Measurements from ENCODE around the gene FRMD1. TPM values are rescaled to one million over a fixed set of nuclear protein-coding genes. Genes with fewer than 3 reads are reported as not detected.

FRMD1 gene
- total and polyA plus RNA-seq, 2 of the 8 experiments (the other 6 are each of a cell fraction or from before 2014, with no cell fraction given): 0.36 TPM; not detected in 1

DNA sequence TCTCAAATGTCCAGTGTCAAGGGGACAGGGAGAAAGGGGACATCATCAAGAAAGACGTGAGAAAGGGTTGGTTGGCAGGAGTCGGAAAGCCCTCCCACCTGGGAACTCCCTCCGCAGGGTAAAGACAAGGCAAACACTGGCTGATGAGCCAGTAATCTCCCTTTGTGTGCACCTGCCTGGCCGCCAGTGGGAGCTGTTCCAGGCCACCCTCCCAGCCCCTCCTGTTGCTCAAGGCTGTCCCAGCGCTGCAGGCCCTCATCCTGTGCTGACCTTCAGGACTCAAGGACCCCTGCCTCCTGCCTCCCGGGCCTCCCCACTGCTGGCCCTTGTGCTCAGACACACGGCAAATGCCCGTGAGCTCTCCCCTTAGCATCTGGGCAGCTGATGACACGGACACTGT is 7.4 kb downstream of the FRMD1 start:
- Histone ChIP-seq H3K79me1 (ENCODE audit: low read depth, low read length) (no peaks in the 10 kb centered on the region), H2AK5ac (ENCODE audit: low read depth, low read length) (no peak overlapping the region), H3K23ac (ENCODE audit: insufficient read length) (no peak overlapping the region), H4K20me1 (replicated peaks in 1 of 2; ENCODE audit: control insufficient read depth in 1 of 2, insufficient read depth in 2 of 2, low read length in 2 of 2) (peaks cover 0 to 6% of the 10 kb centered on the region in 2 experiments), H3K14ac (ENCODE audit: insufficient read length) (no peak overlapping the region), H3K9me3 (ENCODE audit: insufficient read depth in 2 of 2, low read depth in 1 of 2, low read length in 1 of 2) (no peaks in the 10 kb centered on the region), H2BK15ac (ENCODE audit: low read length) (no peak overlapping the region), H2BK20ac (ENCODE audit: low read length) (no peak overlapping the region), H3K4ac (replicated peaks; ENCODE audit: insufficient read length, low read depth, low read length) (no peak overlapping the region), H3K79me2 (ENCODE audit: control insufficient read depth in 1 of 2, insufficient read depth in 2 of 2, low read length in 2 of 2) (no peaks in the 10 kb centered on the region), H2BK12ac (ENCODE audit: low read depth, low read length) (no peak overlapping the region), H3K23me2 (ENCODE audit: low read depth, low read length) (no peaks in the 10 kb centered on the region; the same call in 1 of the 2 replicates), H2AFZ (ENCODE audit: low read length) (0 out of 2 replicates have a peak overlapping the region, but pooled peaks have one; percentile 52), H3K18ac (ENCODE audit: extremely low read depth, low read length) (peak overlapping the region; percentile 38; the same call in 1 of the 2 replicates), H4K5ac (ENCODE audit: insufficient read length, low read depth, low read length) (no peak overlapping the region), H3K9ac (replicated peaks in 1 of 4; ENCODE audit: extremely low read depth in 1 of 4, low read depth in 3 of 4, low read length in 3 of 4) (no peak overlapping the region; a peak in 1 of 7 replicates), H2BK120ac (replicated peaks; ENCODE audit: low read depth, low read length) (no peak overlapping the region), H3K27me3 (replicated peaks in 1 of 4; ENCODE audit: control insufficient read depth in 3 of 4, extremely low read depth in 1 of 4, insufficient read depth in 3 of 4, low read length in 3 of 4) (no peaks in the 10 kb centered on the region), H3K56ac (replicated peaks; ENCODE audit: insufficient read length, low read depth, low read length) (no peak overlapping the region), H3K36me3 (ENCODE audit: control insufficient read depth in 2 of 4, insufficient read depth in 4 of 4, low read length in 3 of 4) (no peaks in the 10 kb centered on the region; a peak in 1 of 8 replicates), H3K4me1 (replicated peaks in 1 of 4; ENCODE audit: control insufficient read depth in 3 of 4, insufficient read depth in 4 of 4, low read length in 3 of 4) (peaks cover 0 to 6% (median 1%) of the 10 kb centered on the region in 4 experiments; a peak in 2 of 7 replicates), H4K8ac (ENCODE audit: extremely low read depth, insufficient read depth, low read length) (no peak overlapping the region), H2BK5ac (ENCODE audit: low read depth, low read length) (no peak overlapping the region), H4K91ac (replicated peaks; ENCODE audit: insufficient read length, low read length) (no peak overlapping the region), H3K4me2 (ENCODE audit: insufficient read depth in 1 of 2, low read depth in 2 of 2, low read length in 2 of 2) (no peak overlapping the region), H3K27ac (ENCODE audit: low read depth, low read length) (no peak overlapping the region), H3K4me3 (ENCODE audit: extremely low read depth in 1 of 4, insufficient read depth in 2 of 4, low read depth in 3 of 4, low read length in 4 of 4) (no peak overlapping the region)
- ChIA-PET POLR2A (ENCODE audit: partially characterized antibody) (no interaction called here), CTCF (ENCODE audit: partially characterized antibody) (interaction anchor here (0.5 to 4.2 kb wide), 23 partner anchors 9 to 573 kb away, joined by 3 to 38 read pairs (median 4); no protein-coding TSS in a partner anchor)
- DNase-seq (ENCODE audit: low read depth in 1 of 2, low spot score in 2 of 2) (peak in 1 of 2 experiments; percentile 74), FAIRE-seq (peak; percentile 82)
- 52% methylated on average over 9 of the region's 9 CpGs; no CpG with 5 or more reads in 1 of the 2 experiments for WGBS, 2 experiments (ENCODE audit: extremely low coverage in 1 of 2, insufficient coverage in 1 of 2, insufficient read length in 1 of 2, insufficient replicate concordance in 2 of 2, low coverage in 1 of 2, low lambda C conversion rate in 2 of 2, missing lambda C conversion rate in 1 of 2)
- TF ChIP-seq CHD1 (IDR thresholded peaks at IDR 0.05; ENCODE audit: low read depth, low read length) (no peak), TCF12 (IDR thresholded peaks at IDR 0.05; ENCODE audit: low read depth, low read length) (0 out of 2 replicates have a peak, but pooled peaks have one; percentile 33), JUND (IDR thresholded peaks at IDR 0.05; ENCODE audit: low read length) (0 out of 2 replicates have a peak, but pooled peaks have one; percentile 35), RAD21 (IDR thresholded peaks at IDR 0.05 in 1 of 2, conservative IDR thresholded peaks at IDR 0.05 in 1 of 2; ENCODE audit: low read depth in 2 of 2, low read length in 2 of 2) (peak; percentile 51 to 68), CEBPB (IDR thresholded peaks at IDR 0.05; ENCODE audit: low read depth, low read length) (peak; percentile 44; the same call in 1 of the 2 replicates), SP1 (IDR thresholded peaks at IDR 0.05; ENCODE audit: low read depth, low read length) (no peak)
- TF ChIP-seq, protein P1, sequence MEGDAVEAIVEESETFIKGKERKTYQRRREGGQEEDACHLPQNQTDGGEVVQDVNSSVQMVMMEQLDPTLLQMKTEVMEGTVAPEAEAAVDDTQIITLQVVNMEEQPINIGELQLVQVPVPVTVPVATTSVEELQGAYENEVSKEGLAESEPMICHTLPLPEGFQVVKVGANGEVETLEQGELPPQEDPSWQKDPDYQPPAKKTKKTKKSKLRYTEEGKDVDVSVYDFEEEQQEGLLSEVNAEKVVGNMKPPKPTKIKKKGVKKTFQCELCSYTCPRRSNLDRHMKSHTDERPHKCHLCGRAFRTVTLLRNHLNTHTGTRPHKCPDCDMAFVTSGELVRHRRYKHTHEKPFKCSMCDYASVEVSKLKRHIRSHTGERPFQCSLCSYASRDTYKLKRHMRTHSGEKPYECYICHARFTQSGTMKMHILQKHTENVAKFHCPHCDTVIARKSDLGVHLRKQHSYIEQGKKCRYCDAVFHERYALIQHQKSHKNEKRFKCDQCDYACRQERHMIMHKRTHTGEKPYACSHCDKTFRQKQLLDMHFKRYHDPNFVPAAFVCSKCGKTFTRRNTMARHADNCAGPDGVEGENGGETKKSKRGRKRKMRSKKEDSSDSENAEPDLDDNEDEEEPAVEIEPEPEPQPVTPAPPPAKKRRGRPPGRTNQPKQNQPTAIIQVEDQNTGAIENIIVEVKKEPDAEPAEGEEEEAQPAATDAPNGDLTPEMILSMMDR (IDR thresholded peaks at IDR 0.05; ENCODE audit: control extremely low read depth in 1 of 3, insufficient read depth in 1 of 3, low read depth in 1 of 3, low read length in 3 of 3): peak; percentile 82 to 92 (median 89)
